HG02610 (cell line): ENCODE results near the gene REG3G.

ENCODE experiments used
- ATAC-seq: cut with Tn5 transposase; IDR thresholded peaks from one replicate; pipeline ENCODE4 v1.9.1; 2021; ENCODE audit warnings: mild to moderate bottlenecking, moderate library complexity; ENCODE audit not compliant: unreplicated experiment

REG3G gene

DNA sequence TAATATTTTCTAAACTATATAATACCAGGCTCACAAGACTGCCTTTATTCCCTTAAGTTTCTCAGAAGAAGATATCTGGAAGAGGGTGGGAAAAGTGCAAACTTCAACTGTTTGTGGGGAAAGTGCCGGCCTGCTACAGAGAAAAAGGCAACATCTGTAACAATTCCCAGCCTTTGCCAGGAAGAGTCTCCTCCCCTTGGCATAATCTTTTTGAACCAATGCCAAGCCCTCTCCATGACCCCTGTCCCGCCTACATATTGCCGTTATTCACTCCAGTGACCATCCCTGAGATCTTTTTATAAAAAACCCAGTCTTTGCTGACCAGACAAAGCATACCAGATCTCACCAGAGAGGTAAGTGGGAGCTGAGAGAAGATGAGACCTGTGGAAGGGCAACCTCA lies at the start of gene REG3G:
TSS of gene REG3G (plus strand) at position 282 of the 400 bp plus-strand sequence. CDS start 392 bp downstream, outside the sequence.
- ATAC-seq, result no peak

- ATAC-seq, result peak; percentile 95
Measured at GRCh38 chr2:78977661-78978145, 47.8 kb upstream of the REG3G start.

DNA sequence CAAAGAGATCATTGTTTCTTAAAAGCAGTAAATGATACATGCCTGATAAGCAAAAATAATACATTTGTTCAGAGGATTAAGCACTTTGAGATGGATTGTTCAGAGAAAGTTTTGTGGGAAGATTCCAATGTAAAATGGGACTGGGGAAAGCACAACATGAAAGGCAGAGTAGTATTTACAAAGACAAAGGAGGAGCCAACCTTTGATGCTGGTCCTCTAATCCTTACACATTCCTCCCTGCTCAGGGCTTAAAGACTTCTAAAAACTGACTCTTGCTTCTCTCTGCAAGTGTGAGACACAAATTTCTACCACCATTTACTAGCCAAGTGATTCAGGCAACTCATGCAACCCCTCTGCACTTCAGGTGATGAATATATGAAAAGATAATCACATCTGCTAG lies 47.2 kb upstream of the REG3G start:
- no peak for ATAC-seq

DNA sequence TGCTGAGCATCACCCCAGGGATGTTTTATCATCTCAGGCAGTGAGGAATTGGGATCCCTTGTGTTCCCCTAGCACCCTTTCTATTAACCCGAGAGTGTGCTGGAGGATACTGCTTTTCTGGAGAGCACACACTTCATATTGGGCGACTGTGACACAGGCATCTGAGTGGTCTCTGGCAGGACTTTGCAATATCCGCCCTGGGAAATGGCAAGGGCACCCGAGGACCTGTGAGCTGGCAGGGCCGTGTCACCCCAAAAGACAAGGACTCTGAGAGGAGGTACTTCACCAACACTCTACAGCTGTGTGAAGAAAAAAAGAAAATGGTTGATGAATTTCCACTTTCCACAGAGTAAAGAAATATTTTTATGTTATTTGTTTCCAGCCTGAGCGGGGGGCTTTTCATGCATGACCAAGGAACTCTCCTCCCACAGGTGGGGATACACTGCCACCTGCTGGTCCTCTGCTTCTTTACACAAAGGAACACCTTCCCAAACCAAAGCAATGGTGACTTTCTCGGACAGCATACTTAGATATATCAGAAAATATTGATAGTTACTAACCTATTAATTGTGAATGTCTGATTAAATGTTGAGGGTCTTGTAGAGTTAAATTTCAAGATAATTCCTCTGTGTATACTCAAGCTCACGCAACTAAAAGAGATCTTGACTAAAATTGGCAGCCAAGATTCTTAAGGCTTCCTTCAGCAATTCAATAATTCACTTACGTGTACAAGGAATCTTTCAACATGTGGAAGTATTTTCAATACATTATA lies 45.9 kb upstream of the REG3G start:
- no peak for ATAC-seq

DNA sequence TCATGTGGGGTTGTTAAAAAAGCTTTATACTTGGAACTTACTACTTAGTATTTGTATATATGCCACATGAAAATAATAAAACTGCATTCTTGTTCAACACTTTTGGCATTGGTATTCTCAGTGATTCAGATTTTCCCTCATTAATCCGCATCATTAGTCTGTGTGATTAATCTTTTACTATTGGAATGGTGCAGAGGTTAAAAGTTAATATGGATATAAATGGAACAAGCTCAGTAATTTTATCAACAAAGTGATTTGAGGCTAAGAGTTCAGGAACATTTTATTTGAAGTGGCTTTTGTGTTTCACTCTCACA lies 45.4 kb upstream of the REG3G start:
- no peak for ATAC-seq

GRCh38 chr2:78980871-78981270 lies 44.6 kb upstream of the REG3G start:
- no peak for ATAC-seq

DNA sequence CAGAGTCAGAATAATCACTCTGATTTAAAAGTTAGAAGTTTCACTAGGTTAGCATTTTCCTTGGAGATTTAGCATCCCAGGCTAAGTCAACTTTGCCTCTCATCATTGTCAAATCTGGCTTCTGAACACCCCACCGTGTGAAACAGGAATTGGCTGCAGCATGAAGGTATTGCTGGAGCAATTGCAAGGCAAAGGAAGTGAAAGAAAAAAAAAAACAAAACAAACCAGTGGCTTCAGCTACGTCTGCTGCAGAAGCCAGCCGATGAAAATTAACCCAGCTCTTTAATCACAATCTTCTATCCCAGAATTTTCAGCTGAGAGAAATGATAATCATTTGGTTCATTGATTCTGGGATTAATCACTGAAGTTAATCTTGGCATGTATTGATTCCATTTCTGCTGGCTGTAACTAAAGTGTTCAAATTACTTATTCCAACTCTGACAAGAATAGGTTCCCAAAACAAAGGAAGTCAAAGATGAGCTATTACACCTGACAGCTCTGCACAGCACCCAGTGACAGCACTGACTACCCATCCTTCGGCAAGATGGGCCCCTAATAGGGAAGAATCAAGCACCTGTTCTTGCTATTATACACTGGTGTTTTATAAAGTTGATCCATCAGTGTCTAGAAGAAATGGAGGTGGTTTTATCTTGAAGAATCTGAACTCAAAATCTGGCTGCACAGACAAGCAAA lies 42.7 kb upstream of the REG3G start:
- no peak for ATAC-seq

DNA sequence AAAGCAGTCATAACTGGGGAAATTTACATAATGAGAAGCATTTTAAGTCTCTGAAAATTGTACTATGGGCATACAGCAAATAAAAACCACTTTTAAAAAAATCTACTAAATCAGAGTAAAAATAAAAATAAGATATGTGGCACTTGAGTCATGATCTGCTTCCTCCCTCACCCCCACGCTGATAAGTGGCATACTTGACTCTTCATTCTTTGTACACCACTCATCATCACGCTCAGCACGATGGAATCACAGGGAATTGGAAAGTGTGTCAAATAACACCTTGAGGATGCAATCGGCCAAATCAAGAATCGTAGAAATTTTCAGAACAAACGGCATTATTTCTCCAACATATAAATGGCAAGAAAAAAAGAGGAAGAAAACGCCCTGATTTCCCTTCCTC lies 41.1 kb upstream of the REG3G start:
- no peak for ATAC-seq

DNA sequence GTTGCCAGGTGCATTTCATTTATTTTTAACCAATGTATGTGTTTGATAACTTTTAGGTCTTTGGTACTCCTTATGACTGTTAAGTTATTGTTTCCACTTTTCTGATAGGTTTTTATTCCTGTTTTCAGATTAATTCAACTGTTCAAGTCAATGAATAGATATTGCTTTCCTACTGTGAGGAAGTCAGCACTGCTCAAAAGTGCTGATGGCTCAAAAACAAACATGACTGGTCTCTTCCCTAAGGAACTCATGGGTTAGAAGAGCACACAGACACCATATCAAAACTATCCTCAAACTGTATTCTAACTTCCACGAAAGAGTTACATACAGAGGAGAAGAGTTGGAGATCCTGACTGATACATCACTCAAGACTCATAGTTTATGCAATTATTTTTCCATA lies 39.9 kb upstream of the REG3G start:
- no peak for ATAC-seq

DNA sequence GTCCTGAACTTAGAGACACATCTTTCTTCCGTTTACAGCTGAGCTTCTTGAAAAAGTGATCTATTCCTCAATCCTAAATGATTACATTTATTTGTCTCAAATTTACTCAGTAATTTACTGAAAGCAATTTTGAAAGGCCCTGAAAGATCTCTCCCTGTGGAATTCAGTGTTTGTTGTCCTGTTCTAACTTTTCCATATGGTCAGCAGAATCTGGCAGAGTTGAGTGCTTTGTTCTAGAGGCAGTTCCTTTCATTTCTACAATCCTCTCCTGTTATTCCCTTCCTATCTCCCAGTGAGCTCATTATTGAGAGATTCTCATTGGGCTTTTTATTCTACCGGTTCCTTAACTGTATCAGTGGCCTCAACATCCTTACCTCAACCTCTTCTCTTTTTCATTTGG lies 36.5 kb upstream of the REG3G start:
- ATAC-seq, result no peak

DNA sequence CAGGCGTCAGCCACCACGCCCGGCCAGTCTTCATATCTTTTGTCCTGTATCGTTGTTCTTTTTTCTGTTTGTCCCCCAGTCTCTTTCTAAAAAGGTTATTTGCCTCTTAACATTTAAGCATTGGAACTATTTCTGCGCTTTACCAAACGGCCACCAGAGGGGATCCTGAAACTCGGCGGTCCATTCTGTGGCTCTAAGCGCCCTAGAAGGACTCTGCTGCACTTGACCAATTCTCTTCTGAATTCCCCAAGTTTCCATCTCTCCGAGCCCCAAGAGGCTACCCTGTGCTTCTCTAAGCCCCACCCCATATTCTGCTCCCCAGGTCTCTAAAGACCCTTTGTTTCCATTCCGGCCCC lies 33.1 kb upstream of the REG3G start:
- no peak for ATAC-seq

DNA sequence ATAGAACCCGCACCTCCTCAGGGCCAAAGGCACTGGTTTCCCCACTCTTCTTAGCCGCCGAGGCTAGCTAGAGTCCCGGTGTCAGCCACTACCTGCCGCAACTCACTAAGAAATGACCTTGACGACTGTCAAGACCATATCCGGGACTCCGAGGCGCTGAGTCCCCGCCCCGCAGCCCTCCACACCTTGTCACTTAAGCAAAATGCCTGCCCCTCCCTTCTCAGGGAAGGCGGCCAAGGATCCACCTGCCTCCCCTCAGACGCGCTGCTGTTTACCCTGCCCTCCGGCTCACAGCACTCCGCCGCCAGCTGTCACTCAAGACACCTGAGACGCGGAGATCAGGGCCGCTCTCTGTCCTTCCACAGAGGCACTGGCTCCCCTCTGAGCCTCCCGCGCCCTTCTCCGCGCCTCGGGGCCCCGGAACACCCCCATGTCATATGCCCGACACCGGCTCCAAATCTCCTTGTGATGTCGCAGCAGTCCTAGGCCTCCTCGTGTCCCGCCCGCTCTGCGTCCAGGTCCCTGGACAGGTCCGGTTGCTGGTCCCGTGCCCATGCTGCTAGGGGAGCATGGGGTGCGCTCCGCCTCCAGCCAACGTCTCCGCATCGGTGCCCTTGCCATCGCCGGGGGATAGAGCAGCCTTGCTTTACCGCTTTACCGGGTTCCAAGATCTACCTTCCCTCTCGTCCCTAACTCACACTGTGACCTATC lies 32.5 kb upstream of the REG3G start:
- ATAC-seq, result no peak

DNA sequence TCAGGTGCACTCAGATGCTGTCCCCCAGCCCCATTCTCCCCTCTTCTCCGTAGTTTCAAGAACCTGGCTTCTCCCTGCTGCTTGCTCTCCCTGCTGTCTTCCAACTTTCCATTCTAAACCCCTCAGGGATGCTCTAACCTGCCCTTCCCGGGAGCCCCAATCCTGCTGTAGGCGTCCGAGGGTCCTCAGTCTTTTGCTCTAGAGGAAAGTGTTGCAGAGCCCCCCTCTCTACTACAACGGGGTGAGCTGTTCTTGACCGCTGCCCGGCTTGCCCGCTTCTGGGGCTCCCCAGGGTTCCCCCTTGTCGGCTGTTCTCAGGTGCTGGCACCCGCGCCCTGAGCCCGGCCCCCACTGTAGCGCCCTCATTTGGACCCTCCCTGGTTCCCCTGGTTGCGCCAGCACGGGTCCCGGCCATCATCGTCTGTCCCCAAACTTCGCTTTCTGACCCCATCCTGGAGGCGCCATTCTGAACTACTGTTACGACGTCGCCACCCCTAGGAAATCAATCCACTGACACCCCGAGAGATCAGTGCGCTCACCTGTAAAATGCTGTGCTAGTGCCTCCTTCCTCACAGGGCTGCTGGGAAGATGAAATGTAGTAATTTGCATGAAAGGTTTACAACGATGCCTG lies 31.9 kb upstream of the REG3G start:
- ATAC-seq, result no peak

- ATAC-seq, result no peak
Measured at GRCh38 chr2:78994789-78995188, 30.7 kb upstream of the REG3G start.

DNA sequence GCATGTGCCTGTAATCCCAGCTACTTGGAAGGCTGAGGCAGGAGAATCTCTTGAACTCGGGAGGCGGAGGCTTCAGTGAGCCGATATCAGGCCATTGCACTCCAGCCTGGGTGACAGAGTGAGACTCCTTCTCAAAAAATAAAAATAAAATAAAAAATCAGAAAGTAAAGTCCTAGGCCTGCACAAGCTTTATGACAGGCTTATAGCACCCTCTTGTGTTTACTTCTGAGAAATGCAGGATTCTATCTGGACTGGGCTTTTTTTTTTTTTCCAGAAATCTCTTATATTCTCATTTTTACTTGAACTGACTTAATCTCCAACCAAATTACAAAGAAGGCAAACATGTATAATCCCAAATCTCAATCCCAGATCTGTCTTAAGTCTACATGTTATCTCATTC lies 26.1 kb upstream of the REG3G start:
- no peak for ATAC-seq

GRCh38 chr2:79000008-79000576 lies 25.4 kb upstream of the REG3G start:
- no peak for ATAC-seq

GRCh38 chr2:79001285-79001684 lies 24.2 kb upstream of the REG3G start:
- ATAC-seq, result no peak

DNA sequence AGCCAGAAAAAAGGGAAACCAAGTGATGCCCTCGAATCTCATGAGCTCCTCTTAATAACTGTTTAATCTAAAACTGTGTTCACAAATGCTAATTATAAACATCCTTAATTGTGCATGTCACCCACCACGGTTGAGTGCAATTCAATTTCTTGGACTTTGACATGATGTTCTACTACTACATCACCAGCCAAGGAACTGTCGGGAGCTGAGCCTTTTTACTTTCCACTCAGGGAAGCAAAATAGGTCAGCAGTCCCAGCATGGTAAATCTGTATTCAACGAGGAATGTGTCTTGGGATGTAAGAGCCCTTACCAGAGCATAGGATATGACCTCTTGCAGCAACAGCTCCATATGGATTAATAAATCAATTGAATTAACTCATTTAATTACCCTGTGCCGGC lies 20.8 kb upstream of the REG3G start:
- no peak for ATAC-seq

- no peak for ATAC-seq
Measured at GRCh38 chr2:79005216-79005615, 20.3 kb upstream of the REG3G start.

GRCh38 chr2:79009388-79009787 lies 16.1 kb upstream of the REG3G start:
- ATAC-seq, result no peak

- no peak for ATAC-seq
Measured at GRCh38 chr2:79011496-79011895, 14.0 kb upstream of the REG3G start.
